SK-MEL-5 (cell line): Measurements from ENCODE around the gene SLC29A3. TPM values are rescaled to one million over a fixed set of nuclear protein-coding genes. Genes with fewer than 3 reads are reported as not detected.
A peak's percentile ranks its signal among the peaks of the same experiment; 100 is the strongest.

Source experiments
- DNase-seq: peaks from one replicate; pipeline ENCODE4 v3.0.0-alpha.2; 2016; ENCODE audit warnings: low read depth, low spot score
- in situ Hi-C: cut with HindIII; loops from 2 replicates; pipeline ENCODE4 v1.10.0; 2016; ENCODE audit warnings: low sequenced_read_pairs, high pct_unique_total_duplicates, low pct_unique_long_range_greater_than_20kb
- total RNA-seq: library from RNA; depleted of rRNA; stranded (reverse); fragments of >200 nt; shearing (Covaris generic); gene quantifications from 2 replicates; pipeline ENCODE4 v1.2.3, GENCODE V29; 2014

Gene SLC29A3
- total RNA-seq, 1 experiment from 2014 or later = 1.2 TPM

GRCh38 chr10:71312220-71312619, 6.8 kb upstream of the SLC29A3 start:
- in situ Hi-C loops = no loop called here
- DNase-seq = no peak

GRCh38 chr10:71312811-71313789, 6.0 kb upstream of the SLC29A3 start:
- in situ Hi-C loops = no loop called here

GRCh38 chr10:71314028-71314693, 4.9 kb upstream of the SLC29A3 start:
- DNase-seq = peak; percentile 59
- in situ Hi-C loops = no loop called here

More at GRCh38 chr10:71312811-71313789, 6.0 kb upstream of the SLC29A3 start:
- no peak for DNase-seq

GRCh38 chr10:71314694-71315225, 4.3 kb upstream of the SLC29A3 start:
- no peak for DNase-seq
- in situ Hi-C loops = no loop called here

GRCh38 chr10:71316056-71316785, 2.8 kb upstream of the SLC29A3 start:
- in situ Hi-C loops = no loop called here
- DNase-seq = no peak

- in situ Hi-C loops = no loop called here
- no peak for DNase-seq
Measured at GRCh38 chr10:71316786-71317160, 2.3 kb upstream of the SLC29A3 start.

GRCh38 chr10:71317739-71318138, 1.3 kb upstream of the SLC29A3 start:
- DNase-seq = no peak
- in situ Hi-C loops = no loop called here

DNA sequence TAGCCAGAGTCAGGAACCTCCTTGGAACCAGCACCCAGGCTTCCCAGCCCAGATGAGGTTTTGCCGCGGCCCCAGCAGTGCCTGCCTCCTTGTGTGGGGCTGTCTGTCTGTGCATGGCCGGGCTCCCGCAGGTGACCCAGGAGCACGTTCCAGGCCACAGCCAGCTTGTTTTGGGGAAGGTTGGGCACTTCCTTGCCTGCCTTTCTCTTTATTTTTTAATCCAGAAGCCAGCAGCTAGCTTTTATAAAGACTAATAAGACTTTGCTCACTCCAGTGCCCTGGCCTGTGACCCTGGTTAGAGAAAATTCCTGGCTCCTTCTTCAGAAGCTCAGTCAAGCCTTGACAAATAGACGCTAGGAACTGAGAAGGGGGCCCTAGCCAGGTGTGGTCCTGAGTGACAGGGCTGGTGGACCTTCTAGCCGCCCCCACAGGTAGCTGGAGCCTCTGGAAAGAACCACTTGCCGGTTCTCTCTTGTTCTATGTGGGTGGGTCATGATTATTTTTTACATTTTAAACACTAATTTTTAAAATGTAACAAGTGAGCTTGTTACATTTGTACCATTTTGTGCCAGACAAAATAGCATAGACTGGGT, 837 bp downstream of the SLC29A3 start:
- DNase-seq = no peak
- in situ Hi-C loops = no loop called here

GRCh38 chr10:71320592-71320991, 1.5 kb downstream of the SLC29A3 start:
- no peak for DNase-seq
- in situ Hi-C loops = no loop called here

GRCh38 chr10:71321386-71321785, 2.3 kb downstream of the SLC29A3 start:
- in situ Hi-C loops = no loop called here
- DNase-seq = no peak

GRCh38 chr10:71323407-71323806, 4.3 kb downstream of the SLC29A3 start:
- DNase-seq = peak; percentile 57
- in situ Hi-C loops = no loop called here

- DNase-seq = no peak
- in situ Hi-C loops = no loop called here
Measured at GRCh38 chr10:71324743-71325142, 5.7 kb downstream of the SLC29A3 start.

DNA sequence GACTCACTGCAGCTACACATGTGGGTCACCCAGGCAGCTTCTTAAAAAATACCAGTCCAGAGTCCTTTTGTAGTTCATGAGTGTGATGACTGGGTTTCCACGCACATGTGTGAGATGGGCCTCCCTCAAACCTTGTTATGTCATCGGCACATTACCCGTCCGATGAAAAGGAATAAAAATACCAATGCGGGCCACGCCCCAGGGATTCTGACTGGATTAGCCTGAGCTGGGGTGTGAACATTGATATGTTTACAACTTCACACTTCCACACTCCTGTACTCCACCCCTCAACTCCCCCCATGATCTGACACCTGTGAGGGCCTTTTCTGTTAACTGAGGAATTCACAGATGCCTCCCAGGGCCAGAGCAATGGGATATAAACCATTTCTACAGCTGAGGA, 6.2 kb downstream of the SLC29A3 start:
- no peak for DNase-seq
- in situ Hi-C loops = no loop called here

GRCh38 chr10:71326464-71326881, 7.4 kb downstream of the SLC29A3 start:
- in situ Hi-C loops = no loop called here
- DNase-seq = no peak

DNA sequence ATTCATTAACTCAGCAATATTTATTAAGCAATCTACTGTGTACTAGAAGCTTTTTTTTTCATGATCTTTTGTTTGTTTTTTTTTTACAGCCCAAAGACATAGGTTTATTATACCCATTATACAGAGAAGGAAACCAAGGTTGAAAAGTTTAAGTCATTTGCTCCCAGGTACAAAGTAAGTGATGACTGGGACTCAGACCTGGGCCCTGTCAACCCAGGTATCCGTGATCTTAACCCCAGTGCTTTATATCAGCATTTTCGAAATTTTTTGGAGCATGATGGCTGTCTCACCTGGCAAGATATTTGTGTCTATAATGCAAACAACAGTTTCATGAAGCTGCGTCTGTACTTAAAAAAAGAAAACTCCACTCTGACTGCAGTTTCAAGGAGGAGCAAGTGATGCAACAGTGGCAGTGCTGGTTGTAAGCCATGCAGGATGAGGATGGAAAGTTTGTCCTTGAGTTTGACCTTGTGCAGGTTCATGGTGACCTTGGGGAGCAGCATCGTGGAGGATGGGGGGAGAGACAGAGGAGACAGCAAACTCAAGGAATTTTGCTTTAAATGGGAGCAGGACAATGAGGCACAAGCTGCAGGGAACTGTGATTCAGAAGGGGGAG, 11.8 kb downstream of the SLC29A3 start:
- in situ Hi-C loops = no loop called here
- DNase-seq = no peak

- in situ Hi-C loops = no loop called here
- no peak for DNase-seq
Measured at GRCh38 chr10:71331736-71332135, 12.7 kb downstream of the SLC29A3 start.

DNA sequence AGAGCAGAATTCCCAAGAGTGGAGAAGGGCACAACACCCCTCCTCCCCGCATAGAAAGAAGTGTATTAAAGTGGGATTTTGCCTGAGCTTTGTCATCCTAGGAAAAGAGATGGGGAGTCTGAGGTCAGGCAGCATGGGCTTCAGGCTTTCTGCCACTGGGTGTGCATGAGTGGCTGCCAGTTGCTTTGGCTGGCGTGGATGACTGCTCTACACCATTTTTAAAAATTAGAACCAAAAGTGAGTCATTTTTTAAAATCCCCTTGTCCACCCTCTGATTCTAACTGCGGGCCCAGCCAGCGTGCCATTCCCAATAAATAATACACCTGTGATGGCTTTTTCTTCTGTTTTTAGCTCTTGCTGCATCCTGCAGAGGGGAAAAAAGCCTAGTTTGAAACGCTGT, 13.4 kb downstream of the SLC29A3 start:
- in situ Hi-C loops = no loop called here
- no peak for DNase-seq
